Neuronal stem cell (in vitro differentiated cells): ENCODE results near the gene AASDHPPT. TPM values are rescaled to one million over a fixed set of nuclear protein-coding genes. Genes with fewer than 3 reads are reported as not detected.

Experiments
- DNase-seq: peaks from one replicate; pipeline ENCODE4 v3.0.0-alpha.2; 2013; ENCODE audit warnings: low spot score
- H2AFZ ChIP-seq: one replicate; pipeline ENCODE4 v1.6.1; 2013; ENCODE audit warnings: mild to moderate bottlenecking, low read length, inconsistent platforms
- H2AK5ac ChIP-seq: 2 replicates; pipeline ENCODE4 v1.6.1; 2013; ENCODE audit warnings: low read depth, mild to moderate bottlenecking, inconsistent platforms, low read length, moderate library complexity, mixed read lengths
- H2BK120ac ChIP-seq: 2 replicates; pipeline ENCODE4 v1.6.1; 2013; ENCODE audit warnings: low read depth, mild to moderate bottlenecking, inconsistent platforms, low read length, moderate library complexity, mixed read lengths
- H2BK12ac ChIP-seq: one replicate; pipeline ENCODE4 v1.6.1; 2013; ENCODE audit warnings: low read length, inconsistent platforms
- H2BK15ac ChIP-seq: 2 replicates; pipeline ENCODE4 v1.6.1; 2013; ENCODE audit warnings: mild to moderate bottlenecking, low read length, inconsistent platforms, mixed read lengths
- H2BK5ac ChIP-seq: one replicate; pipeline ENCODE4 v1.6.1; 2013; ENCODE audit warnings: inconsistent platforms, mild to moderate bottlenecking, low read length, moderate library complexity
- H3K14ac ChIP-seq: one replicate; pipeline ENCODE4 v1.6.1; 2013; ENCODE audit warnings: low read length, inconsistent platforms
- H3K18ac ChIP-seq: 2 replicates; pipeline ENCODE4 v1.6.1; 2013; ENCODE audit warnings: low read length, inconsistent platforms
- H3K23ac ChIP-seq: 2 replicates; pipeline ENCODE4 v1.6.1; 2013; ENCODE audit warnings: low read depth, mild to moderate bottlenecking, mixed read lengths, low read length, inconsistent platforms; ENCODE audit not compliant: poor library complexity
- H3K27ac ChIP-seq: replicated peaks from 3 replicates; pipeline ENCODE4 v1.5.1; 2013; ENCODE audit warnings: low read length, inconsistent platforms
- H3K27me3 ChIP-seq, 3 experiments: 2 replicates each; pipeline ENCODE4 v1.6.1; 2013; ENCODE audit warnings: low read length in 3 of 3, mild to moderate bottlenecking in 2 of 3, inconsistent platforms in 1 of 3, low read depth in 1 of 3, mixed read lengths in 1 of 3, moderate library complexity in 1 of 3; ENCODE audit not compliant: control insufficient read depth in 3 of 3, insufficient read depth in 3 of 3
- H3K36me3 ChIP-seq, 2 donors: replicated peaks in 1 of 2; 2 replicates each; pipeline ENCODE4 v1.6.1; 2013; ENCODE audit warnings: low read length in 2 of 2; ENCODE audit not compliant: control insufficient read depth in 2 of 2, insufficient read depth in 2 of 2
- H3K4ac ChIP-seq: 2 replicates; pipeline ENCODE4 v1.6.1; 2013; ENCODE audit warnings: inconsistent platforms, mild to moderate bottlenecking, low read length, moderate library complexity
- H3K4me1 ChIP-seq, 2 donors: 1 replicate in 1 of 2; 2 replicates in 1 of 2; pipeline ENCODE4 v1.6.1; 2013; ENCODE audit warnings: low read length in 2 of 2, low read depth in 1 of 2; ENCODE audit not compliant: control insufficient read depth in 2 of 2, insufficient read depth in 1 of 2
- H3K4me2 ChIP-seq: one replicate; pipeline ENCODE4 v1.6.1; 2013; ENCODE audit warnings: mild to moderate bottlenecking, low read length, inconsistent platforms; ENCODE audit not compliant: insufficient read depth, poor library complexity, severe bottlenecking
- H3K4me3 ChIP-seq, 2 donors: 2 replicates each; pipeline ENCODE4 v1.5.1; 2013; ENCODE audit warnings: low read length in 2 of 2, mild to moderate bottlenecking in 2 of 2, inconsistent platforms in 1 of 2, moderate library complexity in 1 of 2
- H3K79me1 ChIP-seq: one replicate; pipeline ENCODE4 v1.6.1; 2013; ENCODE audit warnings: low read depth, mild to moderate bottlenecking, inconsistent platforms, low read length, moderate library complexity
- H3K9ac ChIP-seq: one replicate; pipeline ENCODE4 v1.6.1; 2013; ENCODE audit warnings: mild to moderate bottlenecking, low read depth, low read length, inconsistent platforms; ENCODE audit not compliant: poor library complexity
- H3K9me3 ChIP-seq, 2 donors: replicated peaks in 1 of 2; 2 replicates each; pipeline versions ENCODE3 to v1.6.1; 2013; ENCODE audit warnings: low read length in 2 of 2, mild to moderate bottlenecking in 2 of 2, inconsistent platforms in 1 of 2, low read depth in 1 of 2, mixed read lengths in 1 of 2, moderate library complexity in 1 of 2; ENCODE audit not compliant: control insufficient read depth in 2 of 2, insufficient read depth in 1 of 2
- H4K8ac ChIP-seq: one replicate; pipeline ENCODE4 v1.6.1; 2013; ENCODE audit warnings: low read depth, mild to moderate bottlenecking, inconsistent platforms, low read length, moderate library complexity
- H4K91ac ChIP-seq: one replicate; pipeline ENCODE4 v1.6.1; 2013; ENCODE audit warnings: low read length, low read depth, mild to moderate bottlenecking, inconsistent platforms; ENCODE audit not compliant: poor library complexity
- WGBS, 2 donors: extraction: QIAGEN DNeasy Blood & Tissue Kit; methylation state at CpG; one replicate each; pipeline ENCODE4 v1.1.7; 2013; ENCODE audit warnings: missing lambda C conversion rate in 2 of 2, mixed read lengths in 1 of 2; ENCODE audit not compliant: insufficient read length in 2 of 2, insufficient replicate concordance in 1 of 2; ENCODE audit errors: extremely low coverage in 2 of 2; 5-methylcytosine and 5-hydroxymethylcytosine counted together
- polyA plus RNA-seq, 2 experiments: library from polyadenylated mRNA; stranded (reverse); fragments of 200-250 nt; gene quantifications; one replicate each; pipeline ENCODE4 v1.2.3, GENCODE V29; 2013

Gene AASDHPPT
- polyA plus RNA-seq (2013, experiment 1 of 2) = 58.0 TPM
- polyA plus RNA-seq (2013, experiment 2 of 2) = 60.9 TPM

DNA sequence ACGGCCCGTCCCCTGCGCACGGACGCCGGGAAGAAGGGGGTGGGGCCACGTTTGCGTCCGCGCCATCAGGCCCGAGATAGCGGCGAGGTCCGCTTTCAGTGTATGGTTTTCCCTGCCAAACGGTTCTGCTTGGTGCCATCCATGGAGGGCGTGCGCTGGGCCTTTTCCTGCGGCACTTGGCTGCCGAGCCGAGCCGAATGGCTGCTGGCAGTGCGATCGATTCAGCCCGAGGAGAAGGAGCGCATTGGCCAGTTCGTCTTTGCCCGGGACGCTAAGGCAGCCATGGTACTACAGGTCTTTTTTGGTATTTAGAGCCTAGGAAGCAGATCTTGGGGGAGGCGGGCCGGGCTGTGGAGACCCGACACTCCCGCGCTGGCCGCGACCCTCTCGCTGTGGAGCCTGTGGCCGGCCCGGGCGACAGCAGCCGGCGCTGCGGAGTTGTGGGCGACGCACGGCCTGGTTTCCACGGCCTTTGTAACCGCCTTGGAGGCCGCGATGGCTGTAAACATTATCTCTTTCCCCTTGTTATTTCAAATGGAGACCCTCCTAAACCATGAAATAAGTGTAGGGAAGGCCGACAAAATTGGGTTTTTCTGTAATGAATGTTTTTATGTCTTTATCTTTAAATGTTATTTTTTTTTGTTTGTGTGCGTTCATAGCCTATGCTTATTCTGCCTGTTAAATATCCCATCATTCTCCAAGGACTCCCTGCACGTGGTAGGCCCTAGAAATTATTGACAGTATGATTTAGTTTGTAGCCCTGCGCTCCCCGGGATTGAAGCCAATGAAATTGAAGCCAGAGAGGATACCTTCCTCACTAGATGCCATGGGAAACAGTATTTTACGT, at the start of gene AASDHPPT:
Gene AASDHPPT, plus strand, starts transcription at position 54 of the 847 bp plus-strand sequence. Its CDS starts 49 bp downstream, at position 103.
- Histone ChIP-seq H3K4ac (no peak within 1 kb of the TSS), H3K23ac (peak within 1 kb of the TSS; percentile 99), H3K4me1 (peaks cover 3 to 6% of the 10 kb centered on the region in 2 donors), H3K79me1 (peaks cover 5% of the 10 kb centered on the region), H3K36me3 (peaks cover 3 to 39% of the 10 kb centered on the region in 2 donors), H3K14ac (peak within 1 kb of the TSS; percentile 100), H2AK5ac (peak within 1 kb of the TSS; percentile 96), H4K91ac (no peak within 1 kb of the TSS), H3K18ac (peak within 1 kb of the TSS; percentile 100), H2BK120ac (peak within 1 kb of the TSS; percentile 88), H2BK12ac (no peak within 1 kb of the TSS), H2AFZ (peak within 1 kb of the TSS; percentile 91), H3K9me3 (peaks cover 0 to 12% of the 10 kb centered on the region in 2 donors), H3K27ac (peak within 1 kb of the TSS; percentile 94), H3K9ac (peak within 1 kb of the TSS; percentile 100), H2BK15ac (no peak within 1 kb of the TSS), H3K4me3 (peak within 1 kb of the TSS; percentile 80 to 90), H3K27me3 (no peaks in the 10 kb centered on the region), H3K4me2 (peak within 1 kb of the TSS; percentile 64), H2BK5ac (peak within 1 kb of the TSS; percentile 96), H4K8ac (peak within 1 kb of the TSS; percentile 53)
- no peak for DNase-seq
- WGBS, 2 donors = no CpG with 5 or more reads among the region's 55 CpGs

GRCh38 chr11:106030609-106031008, 46.9 kb upstream of the AASDHPPT start:
- H3K4me3 ChIP-seq = no peak overlapping the region
- no peak overlapping the region for H3K14ac ChIP-seq
- H3K27ac ChIP-seq = no peak overlapping the region
- H4K91ac ChIP-seq = no peak overlapping the region
- H3K18ac ChIP-seq = no peak overlapping the region
- H2AFZ ChIP-seq = no peak overlapping the region
- no peak overlapping the region for H2BK15ac ChIP-seq
- H3K9me3 ChIP-seq = no peaks in the 10 kb centered on the region
- H2BK5ac ChIP-seq = no peak overlapping the region
- H3K4me1 ChIP-seq = peaks cover 0 to 7% of the 10 kb centered on the region in 2 donors
- H3K4me2 ChIP-seq = no peak overlapping the region
- DNase-seq = no peak
- H2AK5ac ChIP-seq = no peak overlapping the region
- no peak overlapping the region for H2BK120ac ChIP-seq
- WGBS, 2 donors = no CpG with 5 or more reads among the region's 4 CpGs
- H3K9ac ChIP-seq = no peak overlapping the region
- no peak overlapping the region for H3K23ac ChIP-seq
- no peaks in the 10 kb centered on the region for H3K27me3 ChIP-seq
- no peaks in the 10 kb centered on the region for H3K36me3 ChIP-seq
- no peak overlapping the region for H4K8ac ChIP-seq
- H3K4ac ChIP-seq = no peak overlapping the region
- H2BK12ac ChIP-seq = no peak overlapping the region
- no peaks in the 10 kb centered on the region for H3K79me1 ChIP-seq

GRCh38 chr11:106031202-106031810, 46.2 kb upstream of the AASDHPPT start:
- no peaks in the 10 kb centered on the region for H3K9me3 ChIP-seq
- no peak overlapping the region for H2AK5ac ChIP-seq
- H4K8ac ChIP-seq = no peak overlapping the region
- H3K27ac ChIP-seq = no peak overlapping the region
- H3K18ac ChIP-seq = no peak overlapping the region
- no peak overlapping the region for H4K91ac ChIP-seq
- H3K4me3 ChIP-seq = no peak overlapping the region
- H3K9ac ChIP-seq = no peak overlapping the region
- H3K27me3 ChIP-seq = no peaks in the 10 kb centered on the region
- DNase-seq = no peak
- H3K4ac ChIP-seq = no peak overlapping the region
- no peak overlapping the region for H2BK15ac ChIP-seq
- H2BK5ac ChIP-seq = no peak overlapping the region
- no peaks in the 10 kb centered on the region for H3K36me3 ChIP-seq
- H3K4me2 ChIP-seq = no peak overlapping the region
- peaks cover 0 to 7% of the 10 kb centered on the region in 2 donors for H3K4me1 ChIP-seq
- H2BK120ac ChIP-seq = no peak overlapping the region
- no peaks in the 10 kb centered on the region for H3K79me1 ChIP-seq
- H2BK12ac ChIP-seq = no peak overlapping the region
- no peak overlapping the region for H3K23ac ChIP-seq
- H3K14ac ChIP-seq = no peak overlapping the region
- peak overlapping the region; percentile 18 for H2AFZ ChIP-seq
- no CpG with 5 or more reads among the region's 2 CpGs for WGBS, 2 donors

DNA sequence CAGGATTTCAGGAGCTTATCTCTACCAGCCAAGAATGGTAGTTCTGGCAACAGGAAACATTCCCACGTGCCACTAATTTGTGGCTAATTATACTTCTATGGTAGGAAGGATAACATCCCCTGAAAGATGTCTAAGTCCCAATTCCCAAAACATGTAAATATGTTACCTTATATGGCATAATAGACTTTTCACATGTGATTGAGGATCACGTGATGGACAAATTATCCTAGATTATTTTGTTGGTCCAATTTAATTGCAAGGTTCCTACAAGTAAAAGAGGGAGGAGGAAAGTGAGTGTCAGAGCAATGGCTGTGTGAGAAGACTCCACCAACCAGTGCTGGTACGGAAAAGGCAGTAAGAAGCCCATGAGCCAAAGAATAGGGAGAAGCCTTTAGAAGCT, 45.5 kb upstream of the AASDHPPT start:
- Histone ChIP-seq H4K8ac (no peak overlapping the region), H3K4ac (no peak overlapping the region), H2AK5ac (no peak overlapping the region), H3K23ac (no peak overlapping the region), H3K4me1 (peaks cover 0 to 7% of the 10 kb centered on the region in 2 donors), H2BK120ac (no peak overlapping the region), H3K9me3 (no peaks in the 10 kb centered on the region), H3K27me3 (no peaks in the 10 kb centered on the region), H2BK12ac (no peak overlapping the region), H4K91ac (no peak overlapping the region), H2BK15ac (no peak overlapping the region), H2BK5ac (no peak overlapping the region), H3K4me2 (no peak overlapping the region), H3K79me1 (no peaks in the 10 kb centered on the region), H3K27ac (no peak overlapping the region), H2AFZ (no peak overlapping the region), H3K9ac (no peak overlapping the region), H3K18ac (no peak overlapping the region), H3K36me3 (no peaks in the 10 kb centered on the region), H3K4me3 (no peak overlapping the region), H3K14ac (no peak overlapping the region)
- WGBS, 2 donors = no CpG with 5 or more reads among the region's 3 CpGs
- DNase-seq = no peak
